COLO829 (cell line): ENCODE data around the gene OXT.

ENCODE experiments used
- DNase-seq: peaks from one replicate; pipeline ENCODE4 v3.0.0; 2012; ENCODE audit warnings: low spot score

OXT gene

GRCh38 chr20:3085571-3086072 lies 14.2 kb downstream of the OXT start:
- no peak for DNase-seq

DNA sequence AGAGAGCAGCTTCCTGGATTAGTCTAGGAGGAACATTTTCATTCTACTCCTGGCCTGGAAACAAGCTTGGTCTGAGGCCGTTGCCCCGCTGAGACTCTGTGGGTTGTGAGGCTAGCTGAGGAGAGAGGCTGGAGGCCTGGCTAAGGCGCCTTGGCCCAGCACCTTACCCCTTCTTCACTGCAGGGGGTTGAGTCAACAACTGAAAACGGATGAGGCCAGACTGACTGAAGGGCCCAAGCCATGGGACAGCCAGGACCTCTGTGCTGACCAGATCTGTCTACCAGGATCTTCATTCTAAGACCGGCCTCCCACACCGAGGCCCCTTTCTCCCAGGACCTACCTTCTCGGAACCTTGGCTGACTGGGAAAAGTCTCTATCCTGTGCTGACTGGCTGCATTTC lies 16.6 kb downstream of the OXT start:
- no peak for DNase-seq

DNA sequence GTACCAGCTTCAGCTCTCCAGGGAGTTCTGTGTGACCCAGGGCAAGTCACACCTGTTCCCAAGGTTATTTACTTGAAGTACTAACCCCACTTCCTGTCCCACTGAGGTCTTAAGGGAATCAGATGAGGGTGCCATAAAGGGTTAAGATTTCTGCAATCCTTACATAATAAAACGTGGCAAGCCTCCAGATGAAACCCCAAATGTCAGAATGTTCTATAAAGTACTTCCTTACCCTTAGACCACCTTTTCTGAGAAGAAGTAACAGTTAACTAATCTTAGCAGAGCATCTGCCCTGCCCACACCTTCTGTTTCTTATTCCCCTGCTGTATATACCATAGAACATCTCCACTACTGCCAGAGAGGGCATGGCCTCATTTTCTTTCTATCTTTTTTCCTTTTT lies 19.1 kb downstream of the OXT start:
- no peak for DNase-seq

- no peak for DNase-seq
Observed at GRCh38 chr20:3092611-3093379, 21.4 kb downstream of the OXT start.

GRCh38 chr20:3093861-3094361 lies 22.5 kb downstream of the OXT start:
- no peak for DNase-seq

GRCh38 chr20:3094848-3095629 lies 23.6 kb downstream of the OXT start:
- no peak for DNase-seq

- no peak for DNase-seq
Observed at GRCh38 chr20:3100480-3100879, 29.1 kb downstream of the OXT start.

GRCh38 chr20:3101251-3101650 lies 29.8 kb downstream of the OXT start:
- DNase-seq, result no peak

GRCh38 chr20:3101737-3102574 lies 30.5 kb downstream of the OXT start:
- DNase-seq, result no peak

DNA sequence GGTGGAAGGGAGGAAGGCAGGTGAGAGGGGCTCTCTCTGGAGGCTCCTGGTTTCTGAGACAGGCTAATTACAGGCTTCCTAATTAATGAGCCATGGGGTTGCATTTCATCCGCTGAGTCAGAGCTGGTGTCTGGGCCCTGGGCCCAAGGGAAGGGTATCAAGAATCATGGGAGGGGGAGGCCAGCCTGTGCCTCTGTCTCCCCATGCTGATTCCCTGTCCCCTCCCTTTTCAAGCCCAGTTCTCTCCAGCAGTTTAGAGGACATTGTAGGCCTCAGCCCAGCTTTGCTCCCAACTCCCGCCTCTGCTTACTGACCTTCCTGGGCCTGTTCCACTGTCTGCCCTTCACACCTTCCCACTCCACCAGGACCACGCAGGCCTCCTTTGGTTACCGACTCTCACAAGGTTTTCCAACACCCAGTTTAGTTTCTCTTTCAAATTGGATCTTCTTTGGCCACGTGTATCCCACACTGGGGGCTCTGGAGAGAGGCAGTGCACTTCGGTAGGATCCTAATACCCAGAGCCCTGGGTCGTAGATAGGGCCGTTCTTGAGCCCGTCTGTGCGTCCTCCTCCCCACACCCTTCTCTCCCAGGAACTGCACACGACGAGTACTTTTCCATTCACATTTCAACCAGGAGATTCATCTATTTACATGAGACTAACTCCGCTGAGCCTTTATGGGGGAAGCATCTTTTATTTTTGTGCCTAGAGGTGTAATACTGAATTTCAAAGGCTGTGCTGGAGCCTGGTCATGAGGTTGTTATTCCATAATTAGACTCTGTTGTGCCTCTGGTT lies 31.4 kb downstream of the OXT start:
- no peak for DNase-seq

DNA sequence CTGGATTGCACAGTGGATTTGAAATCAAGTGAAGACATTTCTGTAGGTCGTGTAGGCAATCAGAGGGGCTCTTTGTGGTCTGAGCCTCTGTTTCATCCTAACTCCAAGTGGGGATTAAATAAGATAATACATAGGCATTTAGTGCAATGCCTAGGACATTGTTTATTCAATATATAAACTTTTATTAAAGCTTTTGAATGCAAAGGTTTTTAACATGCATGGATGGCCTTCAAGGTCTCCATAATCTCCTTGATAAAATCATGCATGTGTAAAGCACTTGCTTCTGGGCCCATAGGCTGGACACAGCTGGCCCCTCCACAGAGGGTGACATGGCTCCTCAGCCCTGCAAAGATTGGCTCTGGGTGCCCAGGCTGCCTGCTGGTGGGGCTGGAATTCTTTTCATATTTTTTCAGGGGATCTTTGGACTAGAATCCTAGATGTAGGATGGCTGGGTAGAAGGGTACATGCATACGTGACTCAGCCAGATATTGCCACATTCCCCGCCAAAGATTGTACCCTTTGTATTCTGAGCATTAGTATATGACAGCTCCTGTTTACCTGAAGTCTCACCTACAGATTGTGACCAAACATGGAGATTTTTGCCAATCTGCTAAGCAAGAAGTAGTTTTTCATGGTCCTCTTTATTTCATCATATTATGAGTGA lies 32.1 kb downstream of the OXT start:
- DNase-seq, result no peak

GRCh38 chr20:3105256-3106137 lies 34.1 kb downstream of the OXT start:
- DNase-seq, result no peak

DNA sequence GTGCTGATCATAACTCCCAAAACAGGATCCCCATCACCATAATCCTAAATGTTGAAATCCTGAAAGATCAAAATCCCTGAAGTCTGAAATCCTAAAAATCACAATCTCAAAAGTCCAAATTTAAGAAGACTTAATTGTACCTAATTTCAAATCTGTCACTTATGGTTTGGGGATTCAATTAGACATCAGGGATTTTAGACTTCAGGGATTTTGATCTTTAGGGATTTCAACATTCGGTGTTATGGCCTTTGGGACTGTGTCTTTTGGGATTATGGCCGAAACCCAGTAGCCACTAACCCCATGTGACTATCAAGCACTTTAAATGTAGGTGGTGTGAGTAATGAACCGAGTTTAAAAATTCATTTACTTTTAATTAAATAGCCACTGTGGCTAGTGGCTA lies 34.8 kb downstream of the OXT start:
- no peak for DNase-seq

DNA sequence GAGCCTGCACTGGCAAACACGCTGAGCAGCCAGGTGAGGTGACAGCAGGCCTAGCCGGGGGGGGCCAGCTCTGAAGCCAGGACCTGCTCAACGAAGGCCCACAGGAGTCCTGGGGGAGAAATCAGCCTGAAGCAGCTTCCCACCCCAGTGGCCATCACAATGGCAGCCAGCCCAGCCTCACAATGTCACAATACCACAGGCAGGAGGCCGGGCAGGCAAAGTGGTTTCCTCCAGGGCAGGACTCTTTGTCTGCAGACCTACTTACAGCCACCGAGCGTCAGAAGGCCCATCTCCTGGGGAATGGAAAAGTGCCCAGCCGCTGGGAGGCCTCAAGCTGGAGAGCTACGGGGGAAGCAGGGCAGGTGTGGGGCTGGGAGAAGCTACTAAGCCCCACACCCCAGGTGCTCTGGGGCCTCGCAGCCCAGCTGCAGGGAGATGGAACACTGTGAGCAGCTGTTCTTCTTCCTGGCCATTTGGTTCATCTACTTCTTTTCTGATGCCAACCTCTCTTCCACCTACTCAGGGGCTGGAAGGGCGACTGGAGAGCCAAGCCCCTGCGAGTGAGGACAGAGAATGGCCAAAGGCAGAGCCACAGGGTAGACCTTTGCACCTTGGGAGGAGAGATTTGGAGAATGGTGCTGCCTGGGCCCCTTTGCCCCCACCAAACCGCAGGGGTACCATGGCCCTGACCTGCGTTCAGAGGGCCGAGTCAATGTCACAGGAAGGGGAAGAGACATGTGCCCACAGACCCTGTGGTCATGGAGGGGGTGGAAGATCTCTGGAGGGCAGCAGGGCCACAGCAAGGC lies 35.4 kb downstream of the OXT start:
- no peak for DNase-seq

DNA sequence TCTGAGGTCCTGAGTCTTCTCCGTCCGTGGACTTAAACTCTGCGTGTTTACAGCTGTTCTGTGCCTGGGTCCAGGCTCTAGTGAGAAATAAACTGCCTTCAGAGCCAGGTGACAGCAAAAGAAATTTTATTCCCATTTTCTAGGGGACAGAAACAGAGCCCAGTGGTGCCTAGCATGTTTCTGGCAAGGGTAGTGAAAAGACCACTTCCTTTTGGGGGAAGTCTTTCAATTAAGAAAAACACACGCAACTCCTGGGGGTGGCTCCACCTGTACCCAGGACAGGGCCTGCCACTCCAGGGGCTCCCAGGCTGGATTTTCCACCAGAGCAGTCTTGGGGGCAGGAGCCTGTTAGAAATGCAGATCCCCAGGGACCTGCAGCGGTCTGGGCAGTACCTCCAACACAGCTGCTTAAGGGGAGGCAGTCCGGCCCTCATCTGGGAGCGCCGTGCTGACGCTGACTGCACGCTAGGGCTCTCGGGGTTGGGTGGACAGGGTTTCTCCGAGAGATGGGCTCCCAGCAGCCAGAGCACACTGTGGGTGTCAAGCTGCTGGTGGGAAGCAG lies 36.1 kb downstream of the OXT start:
- DNase-seq, result no peak

DNA sequence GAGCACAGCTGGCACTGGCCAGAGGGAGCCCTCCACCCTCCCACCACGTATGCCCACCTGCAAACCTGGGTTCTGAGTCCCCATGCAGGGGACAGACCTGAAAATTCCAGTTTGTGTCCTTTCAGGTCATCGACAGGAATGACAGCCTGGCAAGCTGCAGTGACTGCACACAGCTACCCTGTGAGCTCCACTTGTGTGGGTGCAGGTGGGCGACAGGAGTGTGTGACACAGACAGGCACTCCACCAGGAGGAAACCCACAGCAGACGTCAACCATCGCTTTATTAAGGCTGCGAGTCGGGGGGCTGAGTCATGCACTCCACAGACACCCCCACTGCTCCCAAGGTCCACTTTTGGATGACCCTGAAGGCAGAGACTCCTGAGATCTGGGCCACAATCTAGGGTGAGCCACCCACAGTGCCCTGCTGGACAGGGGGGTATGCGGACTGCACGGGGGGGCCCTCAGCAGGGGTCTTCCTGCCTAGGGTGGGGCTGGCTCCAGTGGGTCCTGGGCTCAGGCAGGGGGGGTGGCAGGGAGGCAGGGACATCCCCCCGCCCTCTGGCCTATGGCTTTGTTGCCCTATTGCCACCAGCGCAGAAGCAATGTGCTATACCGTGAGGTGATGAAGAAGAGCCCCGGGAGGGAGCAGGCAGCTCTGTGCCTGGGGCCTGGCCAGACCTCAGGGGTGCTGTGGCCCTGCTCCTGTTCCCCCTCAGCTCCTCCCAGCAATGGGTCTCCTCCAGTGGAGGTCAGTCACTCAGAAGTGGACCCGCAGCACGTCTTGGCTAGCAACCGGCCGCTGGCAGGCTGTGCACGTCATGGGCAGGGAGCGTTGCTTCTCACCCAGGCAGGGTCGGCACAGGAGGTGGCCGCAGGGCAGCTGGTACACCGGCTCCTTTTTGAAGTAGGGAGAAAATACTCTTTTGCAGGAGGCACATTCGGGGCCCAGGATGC lies 38.2 kb downstream of the OXT start:
- no peak for DNase-seq

GRCh38 chr20:3111507-3111906 lies 40.1 kb downstream of the OXT start:
- no peak for DNase-seq

DNA sequence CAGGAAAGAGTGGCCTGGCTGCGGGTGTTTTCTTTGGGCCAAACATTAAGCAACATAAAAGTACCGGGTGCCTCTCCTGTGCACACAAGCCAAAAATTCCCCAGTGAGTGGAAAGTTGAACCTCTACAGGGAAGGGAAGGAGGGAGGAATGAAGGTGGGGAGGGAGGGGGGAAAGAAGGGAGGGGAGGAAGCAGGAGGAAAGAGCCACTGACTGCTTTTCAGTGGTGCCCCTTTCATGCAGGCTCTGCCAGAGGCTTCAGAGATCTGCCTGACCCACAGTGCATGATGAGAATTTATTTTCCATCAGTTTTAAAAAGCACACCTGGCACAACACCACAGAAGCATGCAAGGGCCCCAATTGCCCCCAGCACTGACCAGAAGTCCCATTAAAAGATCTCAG lies 40.6 kb downstream of the OXT start:
- no peak for DNase-seq
